CD8-positive, alpha-beta memory T cell (primary cell): ENCODE results near the gene UBE2D1. TPM values are rescaled to one million over a fixed set of nuclear protein-coding genes. Genes with fewer than 3 reads are reported as not detected.

ENCODE experiments used
- CTCF ChIA-PET: fragments of 350-600 bp; sonication (Branson Sonifier 250); formaldehyde crosslinking; loops from one replicate; lab custom pipeline; 2021; ENCODE audit warnings: antibody characterized with exemption; lab: Charles Lee
- POLR2A ChIA-PET: fragments of 350-600 bp; sonication (Branson Sonifier 250); formaldehyde crosslinking; loops from one replicate; lab custom pipeline; 2021; ENCODE audit warnings: antibody characterized with exemption; lab: Charles Lee
- DNase-seq, 5 donors: peaks; one replicate each; pipeline versions ENCODE4 v3.0.0 to v3.0.0-alpha.2; 2020 to 2022; ENCODE audit warnings: mixed read lengths in 1 of 5
- H3K27ac ChIP-seq: one replicate; pipeline ENCODE4 v1.7.0; 2013; ENCODE audit warnings: low read depth, mild to moderate bottlenecking, low read length, moderate library complexity
- H3K27me3 ChIP-seq: 2 replicates; pipeline ENCODE4 v1.7.0; 2013; ENCODE audit warnings: low read length, mild to moderate bottlenecking; ENCODE audit not compliant: insufficient read depth, poor library complexity, severe bottlenecking
- H3K36me3 ChIP-seq: 2 replicates; pipeline ENCODE4 v1.7.0; 2013; ENCODE audit warnings: mild to moderate bottlenecking, low read length, moderate library complexity; ENCODE audit not compliant: insufficient read depth
- H3K4me1 ChIP-seq: 2 replicates; pipeline ENCODE4 v1.7.0; 2013; ENCODE audit warnings: mild to moderate bottlenecking, low read length, moderate library complexity; ENCODE audit not compliant: insufficient read depth
- H3K4me3 ChIP-seq: 2 replicates; pipeline ENCODE4 v1.7.0; 2013; ENCODE audit warnings: mild to moderate bottlenecking, low read length
- H3K9me3 ChIP-seq: 2 replicates; pipeline ENCODE4 v1.7.0; 2013; ENCODE audit warnings: mild to moderate bottlenecking, low read length
- H3K27ac Mint-ChIP-seq, 8 donors: one replicate each; pipeline ENCODE4 v1.8.0; 2020 to 2021; ENCODE audit warnings: mixed read lengths in 8 of 8, mild to moderate bottlenecking in 6 of 8, inconsistent platforms in 3 of 8, moderate library complexity in 3 of 8
- H3K27me3 Mint-ChIP-seq, 2 donors: one replicate each; pipeline ENCODE4 v1.8.0; 2020 to 2021; ENCODE audit warnings: mixed read lengths in 2 of 2, mild to moderate bottlenecking in 1 of 2, moderate library complexity in 1 of 2
- H3K36me3 Mint-ChIP-seq, 3 donors: one replicate each; pipeline ENCODE4 v1.8.0; 2020 to 2021; ENCODE audit warnings: mixed read lengths in 3 of 3, inconsistent platforms in 1 of 3, mild to moderate bottlenecking in 1 of 3
- H3K4me1 Mint-ChIP-seq, 3 donors: one replicate each; pipeline ENCODE4 v1.8.0; 2020 to 2021; ENCODE audit warnings: mixed read lengths in 3 of 3, inconsistent platforms in 1 of 3, mild to moderate bottlenecking in 1 of 3
- H3K4me3 Mint-ChIP-seq, 7 donors: one replicate each; pipeline ENCODE4 v1.8.0; 2020 to 2021; ENCODE audit warnings: mixed read lengths in 7 of 7, mild to moderate bottlenecking in 6 of 7, moderate library complexity in 4 of 7, inconsistent platforms in 2 of 7
- H3K9me3 Mint-ChIP-seq, 5 donors: one replicate each; pipeline ENCODE4 v1.8.0; 2020 to 2022; ENCODE audit warnings: mixed read lengths in 5 of 5, mild to moderate bottlenecking in 3 of 5, moderate library complexity in 2 of 5, inconsistent platforms in 1 of 5
- polyA plus RNA-seq: library from polyadenylated mRNA; unstranded; fragments of 300-500 nt; fragmentation: Illumina TruSeq; gene quantifications from one replicate; pipeline ENCODE4 v1.2.3, GENCODE V29; 2021
- total RNA-seq, 2 experiments: library from RNA; stranded (reverse); gene quantifications; one replicate each; pipeline ENCODE4 v1.2.3, GENCODE V29; 2021

Gene UBE2D1
- total RNA-seq: 10 to 100 TPM; 16.5 to 16.6 TPM
- polyA plus RNA-seq: 18.3 TPM

- Mint-ChIP-seq H3K36me3 (peaks cover 0 to 10% (median 3%) of the 10 kb centered on the region in 3 donors), H3K4me3 (peak within 1 kb of the TSS; percentile 93 to 97 (median 95)), H3K27ac (peak within 1 kb of the TSS; percentile 16 to 92 (median 84)), H3K4me1 (peaks cover 28 to 45% (median 44%) of the 10 kb centered on the region in 3 donors), H3K9me3 (no peaks in the 10 kb centered on the region), H3K27me3 (peaks cover 5 to 18% of the 10 kb centered on the region in 2 donors)
- Histone ChIP-seq H3K27ac (peak within 1 kb of the TSS; percentile 53), H3K36me3 (no peaks in the 10 kb centered on the region), H3K4me1 (peaks cover 17% of the 10 kb centered on the region), H3K27me3 (no peaks in the 10 kb centered on the region), H3K4me3 (peak within 1 kb of the TSS; percentile 64), H3K9me3 (no peaks in the 10 kb centered on the region)
- peak; percentile 61 to 83 (median 73) for DNase-seq
- ChIA-PET CTCF (interaction anchor here (1.1 to 1.6 kb wide), 3 partner anchors 35 to 50 kb away, joined by 3 to 9 read pairs (median 4); partner anchors contain the start of gene TFAM), POLR2A (interaction anchor here (0.9 to 1.0 kb wide), 2 partner anchors 30 to 50 kb away, joined by 3 to 5 read pairs; partner anchors contain the start of gene TFAM)
Measured at GRCh38 chr10:58334817-58335305, at the start of gene UBE2D1. Gene UBE2D1 (plus strand): TSS chr10:58335006. CDS start chr10:58335202, 196 bp downstream.

- no peaks in the 10 kb centered on the region for H3K4me1 Mint-ChIP-seq
- ChIA-PET POLR2A (no interaction called here), CTCF (interaction anchor here (0.6 to 5.1 kb wide), 9 partner anchors 8 to 129 kb away, joined by 3 to 39 read pairs (median 4); partner anchors contain the start of gene CISD1)
- H3K4me3 Mint-ChIP-seq: no peak overlapping the region
- peaks cover 0 to 3% (median 0%) of the 10 kb centered on the region in 3 donors for H3K36me3 Mint-ChIP-seq
- no peaks in the 10 kb centered on the region for H3K36me3 ChIP-seq
- H3K9me3 ChIP-seq: no peaks in the 10 kb centered on the region
- no peak overlapping the region for H3K4me3 ChIP-seq
- no peaks in the 10 kb centered on the region for H3K9me3 Mint-ChIP-seq
- H3K4me1 ChIP-seq: no peaks in the 10 kb centered on the region
- H3K27me3 ChIP-seq: no peaks in the 10 kb centered on the region
- peak in 2 of 5 donors; percentile 23 to 41 for DNase-seq
- no peaks in the 10 kb centered on the region for H3K27me3 Mint-ChIP-seq
- H3K27ac ChIP-seq: no peak overlapping the region
- no peak overlapping the region for H3K27ac Mint-ChIP-seq
Measured at GRCh38 chr10:58291538-58292174, 43.1 kb upstream of the UBE2D1 start.

GRCh38 chr10:58293989-58294388 is 40.8 kb upstream of the UBE2D1 start:
- H3K4me3 ChIP-seq: no peak overlapping the region
- Mint-ChIP-seq H3K27me3 (no peaks in the 10 kb centered on the region), H3K9me3 (no peaks in the 10 kb centered on the region), H3K4me1 (no peaks in the 10 kb centered on the region), H3K27ac (no peak overlapping the region), H3K4me3 (no peak overlapping the region), H3K36me3 (peaks cover 0 to 2% (median 0%) of the 10 kb centered on the region in 3 donors)
- CTCF ChIA-PET: interaction anchor here (5.1 kb wide), 1 partner anchor 117 kb away, joined by 39 read pairs; no protein-coding TSS in a partner anchor
- no peaks in the 10 kb centered on the region for H3K9me3 ChIP-seq
- DNase-seq: no peak
- no peaks in the 10 kb centered on the region for H3K4me1 ChIP-seq
- H3K27me3 ChIP-seq: no peaks in the 10 kb centered on the region
- no peaks in the 10 kb centered on the region for H3K36me3 ChIP-seq
- POLR2A ChIA-PET: no interaction called here
- no peak overlapping the region for H3K27ac ChIP-seq

- no peaks in the 10 kb centered on the region for H3K36me3 Mint-ChIP-seq
- POLR2A ChIA-PET: no interaction called here
- no peaks in the 10 kb centered on the region for H3K9me3 ChIP-seq
Measured at GRCh38 chr10:58299580-58299979, 35.2 kb upstream of the UBE2D1 start.

DNA sequence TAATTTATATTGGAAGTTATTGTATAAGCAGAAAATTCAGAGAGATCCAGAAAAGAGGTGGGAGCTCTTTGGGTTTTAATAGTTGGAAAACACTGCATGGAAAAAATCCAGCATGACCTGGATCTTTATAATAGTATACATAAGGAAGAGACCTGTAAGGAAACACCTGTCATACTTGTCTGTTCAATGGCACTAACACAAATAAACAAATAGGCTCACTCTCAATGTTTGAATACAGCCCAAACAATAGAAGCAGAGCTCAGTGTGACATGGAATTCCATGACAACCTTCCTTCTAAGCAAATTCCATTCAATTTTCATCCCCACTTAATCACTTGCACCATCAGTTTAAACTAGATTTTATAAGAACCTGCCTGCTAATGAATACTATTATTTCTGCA is 34.1 kb upstream of the UBE2D1 start:
- no peak for DNase-seq
- POLR2A ChIA-PET: no interaction called here
- Mint-ChIP-seq H3K4me3 (no peak overlapping the region), H3K27ac (no peak overlapping the region), H3K36me3 (no peaks in the 10 kb centered on the region), H3K27me3 (peaks cover 3 to 14% of the 10 kb centered on the region in 2 donors), H3K4me1 (peaks cover 3 to 5% (median 3%) of the 10 kb centered on the region in 3 donors), H3K9me3 (no peaks in the 10 kb centered on the region)
- Histone ChIP-seq H3K4me1 (no peaks in the 10 kb centered on the region), H3K36me3 (no peaks in the 10 kb centered on the region), H3K4me3 (no peak overlapping the region), H3K27ac (no peak overlapping the region), H3K9me3 (no peaks in the 10 kb centered on the region), H3K27me3 (no peaks in the 10 kb centered on the region)
- CTCF ChIA-PET: interaction anchor here (1.0 to 2.8 kb wide), 2 partner anchors 26 to 84 kb away, joined by 3 to 19 read pairs; partner anchors contain the start of gene TFAM

More at GRCh38 chr10:58299580-58299979, 35.2 kb upstream of the UBE2D1 start:
- Mint-ChIP-seq H3K27me3 (peaks cover 3 to 14% of the 10 kb centered on the region in 2 donors), H3K9me3 (no peaks in the 10 kb centered on the region), H3K4me1 (peaks cover 3 to 5% (median 3%) of the 10 kb centered on the region in 3 donors), H3K27ac (peak overlapping the region in 1 of 8 donors; percentile 5), H3K4me3 (no peak overlapping the region)
- H3K27me3 ChIP-seq: no peaks in the 10 kb centered on the region
- peak; percentile 21 to 65 (median 40) for DNase-seq
- no peak overlapping the region for H3K4me3 ChIP-seq
- no peaks in the 10 kb centered on the region for H3K4me1 ChIP-seq
- H3K36me3 ChIP-seq: no peaks in the 10 kb centered on the region
- CTCF ChIA-PET: interaction anchor here (0.9 to 2.8 kb wide), 10 partner anchors 8 to 136 kb away, joined by 3 to 19 read pairs (median 4); partner anchors contain the start of genes IPMK, TFAM and UBE2D1
- H3K27ac ChIP-seq: no peak overlapping the region

DNA sequence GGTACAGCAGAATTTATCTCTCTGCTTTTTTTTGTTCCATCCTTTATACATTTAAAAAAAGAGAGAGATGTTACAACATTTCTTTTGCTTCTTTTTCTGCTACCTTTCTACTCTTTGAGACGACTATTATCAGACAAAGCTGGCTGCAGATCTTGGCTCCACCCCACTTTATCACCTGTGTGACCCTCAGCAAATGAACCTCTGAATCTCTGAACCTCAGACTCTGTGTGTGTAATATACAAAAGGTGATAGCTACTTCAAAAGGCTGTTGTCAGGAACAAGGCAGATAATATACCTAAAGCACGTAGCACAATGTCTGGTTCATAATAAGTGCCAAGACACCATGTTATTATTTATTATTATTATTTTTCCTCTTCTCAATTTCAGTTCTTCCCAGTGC is 32.6 kb upstream of the UBE2D1 start:
- H3K27me3 ChIP-seq: no peaks in the 10 kb centered on the region
- ChIA-PET POLR2A (no interaction called here), CTCF (interaction anchor here (3.7 kb wide), 1 partner anchor 82 kb away, joined by 17 read pairs; the partner anchor contains the start of gene TFAM)
- Mint-ChIP-seq H3K27ac (no peak overlapping the region), H3K27me3 (peaks cover 8 to 29% of the 10 kb centered on the region in 2 donors), H3K36me3 (no peaks in the 10 kb centered on the region), H3K4me3 (no peak overlapping the region), H3K9me3 (no peaks in the 10 kb centered on the region), H3K4me1 (peaks cover 3 to 5% (median 3%) of the 10 kb centered on the region in 3 donors)
- no peak for DNase-seq
- no peak overlapping the region for H3K27ac ChIP-seq
- H3K9me3 ChIP-seq: no peaks in the 10 kb centered on the region
- no peaks in the 10 kb centered on the region for H3K4me1 ChIP-seq
- H3K36me3 ChIP-seq: no peaks in the 10 kb centered on the region
- H3K4me3 ChIP-seq: no peak overlapping the region

DNA sequence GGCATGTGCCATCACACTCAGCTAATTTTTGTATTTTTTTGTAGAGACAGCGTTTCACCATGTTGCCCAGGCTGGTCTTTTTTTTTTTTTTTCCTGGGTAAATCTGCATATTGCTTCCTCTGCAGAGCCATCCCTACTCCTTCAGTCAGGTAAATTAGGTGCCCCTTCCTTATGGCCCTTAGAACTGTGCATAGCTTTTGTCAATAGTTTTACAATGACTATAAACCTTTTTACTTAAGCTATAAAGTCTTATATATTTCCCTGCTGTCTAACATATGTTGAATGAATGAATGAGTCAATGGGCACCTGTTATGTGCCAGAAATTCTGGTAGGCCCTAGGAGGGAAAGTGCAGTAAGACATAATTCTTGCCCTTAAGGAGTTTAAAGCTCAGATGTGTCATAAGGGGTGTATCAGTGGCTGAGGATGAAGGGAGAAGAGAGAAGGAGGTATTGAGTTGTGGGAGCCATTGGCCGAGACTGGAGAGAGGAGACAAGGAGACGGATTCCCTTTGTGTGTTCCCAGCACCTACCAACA is 30.6 kb upstream of the UBE2D1 start:
- Mint-ChIP-seq H3K9me3 (no peaks in the 10 kb centered on the region), H3K36me3 (no peaks in the 10 kb centered on the region), H3K4me1 (peaks cover 3 to 5% (median 3%) of the 10 kb centered on the region in 3 donors), H3K4me3 (no peak overlapping the region), H3K27me3 (peaks cover 8 to 44% of the 10 kb centered on the region in 2 donors), H3K27ac (no peak overlapping the region)
- H3K4me1 ChIP-seq: no peaks in the 10 kb centered on the region
- no peak overlapping the region for H3K27ac ChIP-seq
- no peaks in the 10 kb centered on the region for H3K36me3 ChIP-seq
- POLR2A ChIA-PET: no interaction called here
- no peak overlapping the region for H3K4me3 ChIP-seq
- no peak for DNase-seq
- peaks cover 5% of the 10 kb centered on the region for H3K27me3 ChIP-seq
- CTCF ChIA-PET: interaction anchor here (3.7 kb wide), 1 partner anchor 81 kb away, joined by 17 read pairs; the partner anchor contains the start of gene TFAM
- no peaks in the 10 kb centered on the region for H3K9me3 ChIP-seq
